Panc1 (cell line): ENCODE measurements around the gene ACSM3. TPM values are rescaled to one million over a fixed set of nuclear protein-coding genes. Genes with fewer than 3 reads are reported as not detected.

Experiments used
- ATAC-seq: fragments of 200-7000 bp; cut with Tn5 transposase; 2 replicates; pipeline ENCODE4 v1.9.1; 2020; ENCODE audit warnings: mild to moderate bottlenecking, moderate library complexity
- BruUV-seq: library from RNA; stranded (reverse); fragments of 400-500 nt; replicated peaks from 2 replicates; lab custom pipeline; 2021; lab: Mats Ljungman, UMichigan
- CTCF ChIA-PET: fragments of 300-600 bp; sonication (Branson Sonifier 250); formaldehyde crosslinking; loops from one replicate; lab custom pipeline; 2022; ENCODE audit warnings: antibody characterized with exemption; lab: Charles Lee
- POLR2A ChIA-PET: fragments of 300-600 bp; sonication (Branson Sonifier 250); formaldehyde crosslinking; loops from one replicate; lab custom pipeline; 2022; ENCODE audit warnings: antibody characterized with exemption; lab: Charles Lee
- DNase-seq: peaks from one replicate; pipeline ENCODE4 v3.0.0-alpha.2; 2010; ENCODE audit warnings: low read depth, low spot score
- H3K27ac ChIP-seq: 2 replicates; pipeline ENCODE4 v1.5.1; 2011; ENCODE audit warnings: mild to moderate bottlenecking, low read length, inconsistent platforms
- H3K27me3 ChIP-seq: fragments of 200-500 bp; sonication (Bioruptor generic); 2 replicates; pipeline ENCODE4 v1.6.0; 2014; ENCODE audit warnings: low read length, inconsistent platforms; ENCODE audit not compliant: control insufficient read depth, insufficient read depth
- H3K36me3 ChIP-seq: fragments of 200-500 bp; sonication (Bioruptor generic); 2 replicates; pipeline ENCODE4 v1.5.1; 2014; ENCODE audit warnings: inconsistent platforms, mild to moderate bottlenecking, low read length, moderate library complexity; ENCODE audit not compliant: control insufficient read depth, insufficient read depth
- H3K4me1 ChIP-seq: 2 replicates; pipeline ENCODE4 v1.5.1; 2011; ENCODE audit warnings: inconsistent platforms, mild to moderate bottlenecking, low read length, moderate library complexity; ENCODE audit not compliant: control insufficient read depth, insufficient read depth
- H3K4me3 ChIP-seq, 2 experiments: 2 replicates each; pipeline ENCODE4 v1.5.1; 2011 to 2012; ENCODE audit warnings: low read depth in 2 of 2, low read length in 2 of 2, mild to moderate bottlenecking in 2 of 2, inconsistent platforms in 1 of 2, moderate library complexity in 1 of 2
- H3K9me3 ChIP-seq: fragments of 200-500 bp; sonication (Bioruptor generic); 2 replicates; pipeline ENCODE4 v1.5.1; 2014; ENCODE audit warnings: low read depth, mild to moderate bottlenecking, inconsistent platforms, low read length, moderate library complexity; ENCODE audit not compliant: control insufficient read depth, insufficient read depth
- POLR2AphosphoS5 ChIP-seq: IDR thresholded peaks from 2 replicates; pipeline ENCODE4 v1.6.1; 2012; ENCODE audit warnings: mild to moderate bottlenecking, low read depth, low read length, moderate library complexity
- SIN3A ChIP-seq: IDR thresholded peaks from 2 replicates; pipeline ENCODE4 v1.6.1; 2012; ENCODE audit warnings: low read depth, mild to moderate bottlenecking, low read length, moderate library complexity, borderline replicate concordance; ENCODE audit not compliant: insufficient read depth
- TCF7L2 ChIP-seq: IDR thresholded peaks from 2 replicates; pipeline ENCODE4 v1.6.1; 2011; ENCODE audit warnings: mild to moderate bottlenecking, low read depth, low read length, inconsistent platforms
- in situ Hi-C: cut with HindIII; loops from 2 replicates; pipeline ENCODE4 v1.10.0; 2016; ENCODE audit warnings: low sequenced_read_pairs, low pct_unique_long_range_greater_than_20kb
- intact Hi-C: fragments of 100-400 bp; cut with micrococcal nuclease; formaldehyde crosslinking; loops from one replicate; pipeline ENCODE4 v1.10.0; 2022; ENCODE audit not compliant: unreplicated experiment
- total RNA-seq: library from RNA; stranded (reverse); gene quantifications from one replicate; pipeline ENCODE4 v1.2.1, GENCODE V29; 2021; ENCODE audit not compliant: unreplicated experiment
- TF ChIP-seq, protein P1 (sequence below), 2 experiments: IDR thresholded peaks; 2 replicates each; pipeline ENCODE4 v1.6.1; 2011 to 2012; ENCODE audit warnings: low read depth in 2 of 2, control low read depth in 1 of 2, low read length in 1 of 2, mild to moderate bottlenecking in 1 of 2, moderate library complexity in 1 of 2; ENCODE audit not compliant: insufficient read depth in 1 of 2
- TF ChIP-seq, protein P2 (sequence below): fragments of 450-650 bp; IDR thresholded peaks from 2 replicates; pipeline ENCODE4 v1.5.1; 2017; ENCODE audit warnings: mild to moderate bottlenecking

Gene ACSM3
- total RNA-seq, 1 experiment from 2014 or later, result 0.44 TPM

DNA sequence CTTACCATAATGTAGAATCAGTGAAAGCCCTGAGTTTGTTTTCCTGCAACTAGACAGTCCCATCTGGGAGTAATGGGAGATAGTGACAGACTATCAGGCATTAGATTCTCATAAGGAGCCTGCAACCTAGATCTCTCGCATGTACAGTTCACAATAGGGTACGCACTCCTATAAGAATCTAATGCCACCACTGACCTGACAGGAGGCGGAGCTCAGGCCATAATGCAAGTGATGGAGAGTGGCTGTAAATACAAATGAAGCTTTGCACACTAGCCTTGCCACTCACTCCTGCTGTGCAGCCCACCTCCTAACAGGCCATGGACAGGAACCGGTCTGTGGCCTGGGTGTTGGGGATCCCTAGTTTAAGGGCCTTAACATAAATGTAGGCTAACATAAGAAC is 43.6 kb upstream of the ACSM3 start:
- no peaks in the 10 kb centered on the region for H3K36me3 ChIP-seq
- H3K27ac ChIP-seq, result no peak overlapping the region
- H3K9me3 ChIP-seq, result no peaks in the 10 kb centered on the region
- no peak overlapping the region for H3K4me3 ChIP-seq
- DNase-seq (no peak), ATAC-seq (no peak)
- no peak for TF ChIP-seq SIN3A
- TF ChIP-seq, protein P1, sequence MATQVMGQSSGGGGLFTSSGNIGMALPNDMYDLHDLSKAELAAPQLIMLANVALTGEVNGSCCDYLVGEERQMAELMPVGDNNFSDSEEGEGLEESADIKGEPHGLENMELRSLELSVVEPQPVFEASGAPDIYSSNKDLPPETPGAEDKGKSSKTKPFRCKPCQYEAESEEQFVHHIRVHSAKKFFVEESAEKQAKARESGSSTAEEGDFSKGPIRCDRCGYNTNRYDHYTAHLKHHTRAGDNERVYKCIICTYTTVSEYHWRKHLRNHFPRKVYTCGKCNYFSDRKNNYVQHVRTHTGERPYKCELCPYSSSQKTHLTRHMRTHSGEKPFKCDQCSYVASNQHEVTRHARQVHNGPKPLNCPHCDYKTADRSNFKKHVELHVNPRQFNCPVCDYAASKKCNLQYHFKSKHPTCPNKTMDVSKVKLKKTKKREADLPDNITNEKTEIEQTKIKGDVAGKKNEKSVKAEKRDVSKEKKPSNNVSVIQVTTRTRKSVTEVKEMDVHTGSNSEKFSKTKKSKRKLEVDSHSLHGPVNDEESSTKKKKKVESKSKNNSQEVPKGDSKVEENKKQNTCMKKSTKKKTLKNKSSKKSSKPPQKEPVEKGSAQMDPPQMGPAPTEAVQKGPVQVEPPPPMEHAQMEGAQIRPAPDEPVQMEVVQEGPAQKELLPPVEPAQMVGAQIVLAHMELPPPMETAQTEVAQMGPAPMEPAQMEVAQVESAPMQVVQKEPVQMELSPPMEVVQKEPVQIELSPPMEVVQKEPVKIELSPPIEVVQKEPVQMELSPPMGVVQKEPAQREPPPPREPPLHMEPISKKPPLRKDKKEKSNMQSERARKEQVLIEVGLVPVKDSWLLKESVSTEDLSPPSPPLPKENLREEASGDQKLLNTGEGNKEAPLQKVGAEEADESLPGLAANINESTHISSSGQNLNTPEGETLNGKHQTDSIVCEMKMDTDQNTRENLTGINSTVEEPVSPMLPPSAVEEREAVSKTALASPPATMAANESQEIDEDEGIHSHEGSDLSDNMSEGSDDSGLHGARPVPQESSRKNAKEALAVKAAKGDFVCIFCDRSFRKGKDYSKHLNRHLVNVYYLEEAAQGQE (IDR thresholded peaks at IDR 0.05; ENCODE audit: insufficient read depth in 1 of 2, low read depth in 2 of 2, low read length in 1 of 2), result no peak
- TF ChIP-seq, protein P2, sequence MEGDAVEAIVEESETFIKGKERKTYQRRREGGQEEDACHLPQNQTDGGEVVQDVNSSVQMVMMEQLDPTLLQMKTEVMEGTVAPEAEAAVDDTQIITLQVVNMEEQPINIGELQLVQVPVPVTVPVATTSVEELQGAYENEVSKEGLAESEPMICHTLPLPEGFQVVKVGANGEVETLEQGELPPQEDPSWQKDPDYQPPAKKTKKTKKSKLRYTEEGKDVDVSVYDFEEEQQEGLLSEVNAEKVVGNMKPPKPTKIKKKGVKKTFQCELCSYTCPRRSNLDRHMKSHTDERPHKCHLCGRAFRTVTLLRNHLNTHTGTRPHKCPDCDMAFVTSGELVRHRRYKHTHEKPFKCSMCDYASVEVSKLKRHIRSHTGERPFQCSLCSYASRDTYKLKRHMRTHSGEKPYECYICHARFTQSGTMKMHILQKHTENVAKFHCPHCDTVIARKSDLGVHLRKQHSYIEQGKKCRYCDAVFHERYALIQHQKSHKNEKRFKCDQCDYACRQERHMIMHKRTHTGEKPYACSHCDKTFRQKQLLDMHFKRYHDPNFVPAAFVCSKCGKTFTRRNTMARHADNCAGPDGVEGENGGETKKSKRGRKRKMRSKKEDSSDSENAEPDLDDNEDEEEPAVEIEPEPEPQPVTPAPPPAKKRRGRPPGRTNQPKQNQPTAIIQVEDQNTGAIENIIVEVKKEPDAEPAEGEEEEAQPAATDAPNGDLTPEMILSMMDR, result no peak
- TF ChIP-seq TCF7L2, result no peak
- TF ChIP-seq POLR2AphosphoS5, result no peak
- no TSS peak for BruUV-seq
- no peaks in the 10 kb centered on the region for H3K4me1 ChIP-seq
- in situ Hi-C loops (no loop called here), intact Hi-C loops (no loop called here)
- peaks cover 2% of the 10 kb centered on the region; the same call in 1 of the 2 replicates for H3K27me3 ChIP-seq
- ChIA-PET CTCF (no interaction called here), POLR2A (no interaction called here)

DNA sequence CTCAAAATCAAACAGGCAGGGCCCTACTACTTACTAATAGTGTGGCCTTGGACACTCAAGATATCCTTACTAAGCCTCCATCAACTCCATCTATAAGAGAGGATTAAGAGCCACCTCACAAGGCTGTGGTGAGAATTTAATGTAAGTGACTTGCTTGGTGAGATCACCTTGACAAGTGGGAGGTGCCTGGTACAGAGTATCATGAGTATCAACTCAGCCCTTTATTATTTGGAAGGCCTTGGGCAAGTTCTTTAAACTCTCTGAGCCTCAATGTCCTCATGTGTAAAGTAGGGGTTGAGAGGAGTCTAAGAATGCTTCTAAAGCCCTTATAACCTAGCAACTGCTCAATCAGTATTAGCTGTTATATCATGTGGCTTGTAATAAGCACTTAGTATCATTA is 37.2 kb upstream of the ACSM3 start:
- ATAC-seq, result no peak
- intact Hi-C loops, result no loop called here
- CTCF ChIA-PET, result no interaction called here

More for the DNA sequence above, 37.2 kb upstream of the ACSM3 start:
- DNase-seq, result no peak
- Histone ChIP-seq H3K27me3 (peaks cover 6% of the 10 kb centered on the region), H3K9me3 (no peaks in the 10 kb centered on the region), H3K36me3 (no peaks in the 10 kb centered on the region), H3K27ac (no peak overlapping the region), H3K4me3 (no peak overlapping the region), H3K4me1 (no peaks in the 10 kb centered on the region)
- TF ChIP-seq, protein P1 (IDR thresholded peaks at IDR 0.05; ENCODE audit: insufficient read depth in 1 of 2, low read depth in 2 of 2, low read length in 1 of 2), result no peak
- TF ChIP-seq POLR2AphosphoS5 (no peak), SIN3A (no peak), TCF7L2 (no peak)
- TF ChIP-seq, protein P2, result no peak
- POLR2A ChIA-PET, result interaction anchor here (0.5 kb wide), 1 partner anchor 1407 kb away, joined by 3 read pairs; no protein-coding TSS in a partner anchor
- in situ Hi-C loops, result no loop called here
- no TSS peak for BruUV-seq
